IMR-90 (cell line): ENCODE results near the gene ZNF580. TPM values are rescaled to one million over a fixed set of nuclear protein-coding genes. Genes with fewer than 3 reads are reported as not detected.
A peak's percentile ranks its signal among the peaks of the same experiment; 100 is the strongest.

Experiments
- ATAC-seq: fragments of 200-7000 bp; cut with Tn5 transposase; 2 replicates; pipeline ENCODE4 v1.9.1; 2020; ENCODE audit warnings: low read depth, mild to moderate bottlenecking, moderate library complexity
- BruUV-seq: library from RNA; stranded (reverse); fragments of 400-500 nt; replicated peaks from 2 replicates; lab custom pipeline; 2021; lab: Mats Ljungman, UMichigan
- CTCF ChIA-PET: fragments of 300-600 bp; formaldehyde crosslinking; extraction: SDS; loops from one replicate; lab custom pipeline; 2021; ENCODE audit warnings: antibody characterized with exemption; lab: Yijun Ruan, JAX
- POLR2A ChIA-PET: fragments of 300-600 bp; sonication (Branson Sonifier 250); formaldehyde crosslinking; loops from one replicate; lab custom pipeline; 2022; ENCODE audit warnings: antibody characterized with exemption; ENCODE audit not compliant: unreplicated experiment; lab: Charles Lee
- DNase-seq: peaks from one replicate; pipeline ENCODE4 v3.0.0; 2013
- H2AFZ ChIP-seq: replicated peaks from 2 replicates; pipeline ENCODE3; 2013; ENCODE audit warnings: low read length, mild to moderate bottlenecking; ENCODE audit not compliant: poor library complexity
- H2AK5ac ChIP-seq: 2 replicates; pipeline ENCODE4 v1.6.1; 2013; ENCODE audit warnings: low read depth, low read length, inconsistent platforms
- H2AK9ac ChIP-seq: replicated peaks from 2 replicates; pipeline ENCODE3; 2013; ENCODE audit warnings: mild to moderate bottlenecking, low read depth, low read length, moderate library complexity; ENCODE audit not compliant: poor library complexity
- H2BK120ac ChIP-seq: 2 replicates; pipeline ENCODE4 v1.6.1; 2013; ENCODE audit warnings: low read depth, low read length, inconsistent platforms
- H2BK15ac ChIP-seq: 3 replicates; pipeline ENCODE4 v1.6.1; 2013; ENCODE audit warnings: low read depth, low read length, inconsistent platforms
- H2BK20ac ChIP-seq: 2 replicates; pipeline ENCODE4 v1.6.1; 2013; ENCODE audit warnings: low read depth, mild to moderate bottlenecking, inconsistent platforms, low read length, moderate library complexity
- H2BK5ac ChIP-seq: 2 replicates; pipeline ENCODE4 v1.6.1; 2013; ENCODE audit warnings: mild to moderate bottlenecking, low read depth, low read length, inconsistent platforms; ENCODE audit not compliant: poor library complexity, severe bottlenecking
- H3K14ac ChIP-seq: replicated peaks from 2 replicates; pipeline ENCODE4 v1.6.1; 2013; ENCODE audit warnings: low read depth, low read length, inconsistent platforms
- H3K18ac ChIP-seq: 2 replicates; pipeline ENCODE4 v1.6.1; 2013; ENCODE audit warnings: low read depth, low read length, control low read depth
- H3K23ac ChIP-seq: 2 replicates; pipeline ENCODE4 v1.6.1; 2013; ENCODE audit warnings: low read depth, low read length, inconsistent platforms
- H3K27ac ChIP-seq: 2 replicates; pipeline ENCODE4 v1.5.1; 2013; ENCODE audit warnings: mild to moderate bottlenecking, control low read depth, low read length; ENCODE audit not compliant: insufficient read depth
- H3K27me3 ChIP-seq: 2 replicates; pipeline ENCODE4 v1.6.1; 2013; ENCODE audit warnings: low read length; ENCODE audit not compliant: control insufficient read depth, insufficient read depth
- H3K36me3 ChIP-seq: 2 replicates; pipeline ENCODE4 v1.6.1; 2013; ENCODE audit warnings: low read length, mixed read lengths; ENCODE audit not compliant: control insufficient read depth, insufficient read depth
- H3K4ac ChIP-seq: 2 replicates; pipeline ENCODE4 v1.6.1; 2013; ENCODE audit warnings: low read depth, low read length, inconsistent platforms
- H3K4me1 ChIP-seq: 2 replicates; pipeline ENCODE4 v1.6.1; 2013; ENCODE audit warnings: low read length, mixed read lengths; ENCODE audit not compliant: control insufficient read depth, insufficient read depth
- H3K4me2 ChIP-seq: 2 replicates; pipeline ENCODE4 v1.6.1; 2013; ENCODE audit warnings: low read depth, mild to moderate bottlenecking, control low read depth, low read length, moderate library complexity
- H3K4me3 ChIP-seq: 2 replicates; pipeline ENCODE4 v1.5.1; 2013; ENCODE audit warnings: low read depth, mild to moderate bottlenecking, control low read depth, low read length, moderate library complexity; ENCODE audit not compliant: insufficient read depth
- H3K56ac ChIP-seq: 2 replicates; pipeline ENCODE4 v1.6.1; 2013; ENCODE audit warnings: low read length, inconsistent platforms; ENCODE audit not compliant: insufficient read depth; ENCODE audit errors: extremely low read depth
- H3K79me1 ChIP-seq, 2 experiments: 2 replicates each; pipeline ENCODE4 v1.6.1; 2013; ENCODE audit warnings: low read length in 2 of 2, inconsistent platforms in 1 of 2, low read depth in 1 of 2
- H3K9ac ChIP-seq: 2 replicates; pipeline ENCODE4 v1.6.1; 2013; ENCODE audit warnings: low read depth, low read length, control low read depth
- H3K9me1 ChIP-seq: 2 replicates; pipeline ENCODE4 v1.6.1; 2013; ENCODE audit warnings: low read length, inconsistent platforms; ENCODE audit not compliant: insufficient read depth
- H3K9me3 ChIP-seq: 2 replicates; pipeline ENCODE4 v1.6.1; 2013; ENCODE audit warnings: low read length; ENCODE audit not compliant: control insufficient read depth, insufficient read depth
- H4K20me1 ChIP-seq: 2 replicates; pipeline ENCODE4 v1.6.1; 2013; ENCODE audit warnings: low read length, inconsistent platforms; ENCODE audit not compliant: insufficient read depth
- H4K5ac ChIP-seq: 2 replicates; pipeline ENCODE4 v1.6.1; 2013; ENCODE audit warnings: mild to moderate bottlenecking, low read depth, low read length, control low read depth
- H4K8ac ChIP-seq, 2 experiments: 2 replicates each; pipeline ENCODE4 v1.6.1; 2013; ENCODE audit warnings: low read depth in 2 of 2, low read length in 2 of 2, control low read depth in 1 of 2, inconsistent platforms in 1 of 2
- H4K91ac ChIP-seq: 2 replicates; pipeline ENCODE4 v1.6.1; 2013; ENCODE audit warnings: low read depth, low read length, inconsistent platforms; ENCODE audit not compliant: insufficient read depth
- BHLHE40 ChIP-seq: fragments of 150-350 bp; IDR thresholded peaks from 2 replicates; pipeline ENCODE4 v1.6.1; 2016; ENCODE audit warnings: mild to moderate bottlenecking, low read depth, low read length
- CEBPB ChIP-seq: IDR thresholded peaks from 2 replicates; pipeline ENCODE4 v1.6.1; 2012; ENCODE audit warnings: low read depth, low read length, improper control_type of control experiment
- CHD1 ChIP-seq: IDR thresholded peaks from 2 replicates; pipeline ENCODE4 v1.6.1; 2012; ENCODE audit warnings: low read depth, low read length, improper control_type of control experiment
- CTCF ChIP-seq: conservative IDR thresholded peaks from 2 replicates; pipeline ENCODE4 v1.5.1; 2012; ENCODE audit warnings: mild to moderate bottlenecking, low read depth, low read length, improper control_type of control experiment
- ELK1 ChIP-seq: fragments of 150-350 bp; IDR thresholded peaks from 2 replicates; pipeline ENCODE4 v1.6.1; 2016; ENCODE audit warnings: low read depth, mild to moderate bottlenecking, low read length, moderate library complexity, borderline replicate concordance
- FOS ChIP-seq: fragments of 150-350 bp; IDR thresholded peaks from 2 replicates; pipeline ENCODE4 v1.6.1; 2016; ENCODE audit warnings: low read depth, low read length
- MAZ ChIP-seq: IDR thresholded peaks from 2 replicates; pipeline ENCODE4 v1.6.1; 2012; ENCODE audit warnings: low read depth, mild to moderate bottlenecking, low read length, improper control_type of control experiment, moderate library complexity, borderline replicate concordance
- MXI1 ChIP-seq: IDR thresholded peaks from 2 replicates; pipeline ENCODE4 v1.6.1; 2012; ENCODE audit warnings: low read depth, mild to moderate bottlenecking, low read length, moderate library complexity, borderline replicate concordance
- NFE2L2 ChIP-seq: fragments of 150-350 bp; IDR thresholded peaks from 2 replicates; pipeline ENCODE4 v1.6.1; 2016; ENCODE audit warnings: low read depth, mild to moderate bottlenecking, low read length
- POLR2A ChIP-seq: IDR thresholded peaks from 2 replicates; pipeline ENCODE4 v1.6.1; 2012; ENCODE audit warnings: mild to moderate bottlenecking, low read depth, low read length
- RCOR1 ChIP-seq: IDR thresholded peaks from 2 replicates; pipeline ENCODE4 v1.6.1; 2012; ENCODE audit warnings: mild to moderate bottlenecking, low read length, improper control_type of control experiment; ENCODE audit not compliant: insufficient replicate concordance
- RFX5 ChIP-seq: IDR thresholded peaks from 2 replicates; pipeline ENCODE4 v1.8.0; 2012; ENCODE audit warnings: low read depth, mild to moderate bottlenecking, low read length, moderate library complexity
- USF2 ChIP-seq: fragments of 150-350 bp; IDR thresholded peaks from 2 replicates; pipeline ENCODE4 v1.6.1; 2017; ENCODE audit warnings: mild to moderate bottlenecking, antibody characterized with exemption, low read length, low read depth
- WGBS, 2 experiments: methylation state at CpG; one replicate each; pipeline versions ENCODE4 v1.1.5 to v1.1.7; 2013; ENCODE audit warnings: missing lambda C conversion rate in 2 of 2; ENCODE audit not compliant: insufficient read length in 1 of 2; ENCODE audit errors: extremely low coverage in 2 of 2; 5-methylcytosine and 5-hydroxymethylcytosine counted together
- dilution Hi-C: fragments of 300-500 bp; cut with HindIII; formaldehyde crosslinking; loops from one replicate; pipeline ENCODE4 v1.14.3; 2018; ENCODE audit warnings: low sequenced_read_pairs; ENCODE audit not compliant: unreplicated experiment
- in situ Hi-C: fragments of 300-500 bp; cut with MboI; formaldehyde crosslinking; loops from 3 replicates; pipeline ENCODE4 v1.14.3; 2019; ENCODE audit warnings: low sequenced_read_pairs, inconsistent platforms, mixed read lengths
- intact Hi-C: fragments of 100-400 bp; cut with micrococcal nuclease; formaldehyde crosslinking; loops from 2 replicates; pipeline ENCODE4 v1.10.0; 2022
- polyA plus RNA-seq, 3 experiments: library from polyadenylated mRNA; depleted of rRNA; stranded (reverse); fragments of >200 nt; gene quantifications; 2 replicates each; pipeline ENCODE4 v1.2.3, GENCODE V29; 2012; ENCODE audit warnings: low replicate concordance in 1 of 3
- total RNA-seq: library from RNA; depleted of rRNA; stranded (reverse); fragments of >200 nt; gene quantifications from 2 replicates; pipeline ENCODE4 v1.2.3, GENCODE V29; 2012

ZNF580 gene
- total and polyA plus RNA-seq, 2 of the 4 experiments (the other 2 are of a cell fraction), result 1.4 to 36.9 TPM

- peak within 1 kb of the TSS; percentile 94 for H2BK5ac ChIP-seq
- peaks cover 20 to 49% of the 10 kb centered on the region in 2 experiments for H3K79me1 ChIP-seq
- peak within 1 kb of the TSS; percentile 95 for H2AFZ ChIP-seq
- H3K14ac ChIP-seq, result peak within 1 kb of the TSS; percentile 97
- peak within 1 kb of the TSS; percentile 59; the same call in 1 of the 3 replicates for H2BK15ac ChIP-seq
- in situ Hi-C loops, result loop anchor here (25.0 kb wide), 2 partner anchors 361 to 536 kb away; partner anchors contain the start of genes BRSK1, HSPBP1 and PPP1R12C
- WGBS, 2 experiments, result 0% methylated on average over 36 of the region's 87 CpGs; no CpG with 5 or more reads in 1 of the 2 experiments
- intact Hi-C loops, result no loop called here
- dilution Hi-C loops, result no loop called here
- H3K9ac ChIP-seq, result peak within 1 kb of the TSS; percentile 95
- peak within 1 kb of the TSS; percentile 90 for H3K56ac ChIP-seq
- peaks cover 19% of the 10 kb centered on the region for H3K36me3 ChIP-seq
- H2BK20ac ChIP-seq, result no peak within 1 kb of the TSS; the same call in 1 of the 2 replicates
- CTCF ChIA-PET, result interaction anchor here (1.1 kb wide), 1 partner anchor 15 kb away, joined by 6 read pairs; no protein-coding TSS in a partner anchor
- POLR2A ChIA-PET, result no interaction called here
- H4K91ac ChIP-seq, result peak within 1 kb of the TSS; percentile 85
- peaks cover 10% of the 10 kb centered on the region for H3K4me1 ChIP-seq
- no peaks in the 10 kb centered on the region for H4K20me1 ChIP-seq
- ATAC-seq (peak; percentile 64), DNase-seq (peak; percentile 68)
- peak within 1 kb of the TSS; percentile 92 to 100 for H4K8ac ChIP-seq
- no peaks in the 10 kb centered on the region for H3K9me3 ChIP-seq
- H2BK120ac ChIP-seq, result peak within 1 kb of the TSS; percentile 59; the same call in 1 of the 2 replicates
- H3K4me3 ChIP-seq, result peak within 1 kb of the TSS; percentile 86
- peak within 1 kb of the TSS; percentile 92 for H3K4ac ChIP-seq
- peak within 1 kb of the TSS; percentile 94 for H3K23ac ChIP-seq
- H3K18ac ChIP-seq, result peak within 1 kb of the TSS; percentile 89
- no peaks in the 10 kb centered on the region for H3K9me1 ChIP-seq
- peak within 1 kb of the TSS; percentile 88 for H4K5ac ChIP-seq
- peak within 1 kb of the TSS; percentile 98 for H2AK5ac ChIP-seq
- no peaks in the 10 kb centered on the region for H3K27me3 ChIP-seq
- peak within 1 kb of the TSS; percentile 100 for H2AK9ac ChIP-seq
- peak within 1 kb of the TSS; percentile 99 for H3K4me2 ChIP-seq
- H3K27ac ChIP-seq, result peak within 1 kb of the TSS; percentile 97
- BruUV-seq, result no TSS peak
- TF ChIP-seq RCOR1 (peak; percentile 16), RFX5 (no peak), MXI1 (no peak), CEBPB (no peak), MAZ (peak; percentile 86), USF2 (no peak), CTCF (no peak), ELK1 (no peak), NFE2L2 (no peak), POLR2A (no peak), FOS (no peak), BHLHE40 (0 out of 2 replicates have a peak, but pooled peaks have one; percentile 21), CHD1 (no peak)
These were observed 7.2 kb downstream of the ZNF580 start, which contains the start of gene CCDC106 for GRCh38 chr19:55647732-55648584. TSS of gene CCDC106 (plus strand) at chr19:55648212. CDS start at chr19:55649047, 835 bp downstream.
